ENCODE data around the gene ITSN1. TPM values are rescaled to one million over a fixed set of nuclear protein-coding genes. Genes with fewer than 3 reads are reported as not detected.

ITSN1 gene
- total and polyA plus RNA-seq, 2 experiments from 2014 or later, result 77.9 to 95.7 TPM

DNA sequence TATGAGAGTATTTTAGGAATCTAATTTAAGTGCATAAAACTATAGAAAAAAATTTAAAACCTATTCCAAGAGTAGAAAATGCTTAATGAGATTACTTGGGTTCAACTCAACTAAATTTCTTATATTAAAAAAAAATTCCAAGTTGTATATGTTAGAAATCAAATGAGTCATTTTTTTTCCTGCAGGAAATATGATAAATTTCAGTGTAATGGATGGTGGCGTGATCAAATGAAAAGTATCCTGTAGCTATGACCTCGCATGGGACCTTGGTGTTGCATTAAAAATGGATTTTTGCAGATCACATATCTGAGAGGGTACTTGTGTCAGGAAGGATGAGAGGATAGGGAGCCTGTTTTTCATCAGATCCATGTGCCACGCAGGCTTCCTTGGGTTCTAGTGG lies 255.4 kb downstream of the ITSN1 start:
- Histone ChIP-seq H3K27ac (ENCODE audit: low read depth) (no peak overlapping the region), H3K36me3 (ENCODE audit: insufficient read depth) (no peaks in the 10 kb centered on the region), H3K9me2 (ENCODE audit: insufficient read depth) (no peaks in the 10 kb centered on the region), H3K4me3 (no peak overlapping the region), H3F3A (replicated peaks; ENCODE audit: low read depth) (peaks cover 17% of the 10 kb centered on the region), H3K4me2 (no peak overlapping the region), H3K27me3 (ENCODE audit: insufficient read depth) (no peaks in the 10 kb centered on the region), H3K79me2 (replicated peaks; ENCODE audit: insufficient read depth) (no peaks in the 10 kb centered on the region), H4K20me1 (replicated peaks; ENCODE audit: insufficient read depth) (no peaks in the 10 kb centered on the region), H2AFZ (no peak overlapping the region; the same call in 1 of the 2 replicates), H3K4me1 (ENCODE audit: insufficient read depth) (peaks cover 6% of the 10 kb centered on the region)
- Mint-ChIP-seq H3K4me3 (no peak overlapping the region), H3K4me1 (peaks cover 18% of the 10 kb centered on the region), H3K36me3 (ENCODE audit: low read depth) (peaks cover 12% of the 10 kb centered on the region), H3K27ac (no peak overlapping the region), H3K9me3 (no peaks in the 10 kb centered on the region), H3K27me3 (ENCODE audit: insufficient read depth, low read depth, poor library complexity) (peaks cover 19% of the 10 kb centered on the region)
- DNase-seq (ENCODE audit: low spot score) (no peak), ATAC-seq (no peak)
- TF ChIP-seq CTCF (conservative IDR thresholded peaks at IDR 0.05; ENCODE audit: low read depth in 2 of 2) (no peak), ZNF114 (CRISPR knock-in tag; IDR thresholded peaks at IDR 0.05) (no peak), STAT1 (IDR thresholded peaks at IDR 0.05; ENCODE audit: unreplicated experiment) (no peak), CREB1 (CRISPR knock-in tag; IDR thresholded peaks at IDR 0.05; ENCODE audit: low read depth) (no peak)

DNA sequence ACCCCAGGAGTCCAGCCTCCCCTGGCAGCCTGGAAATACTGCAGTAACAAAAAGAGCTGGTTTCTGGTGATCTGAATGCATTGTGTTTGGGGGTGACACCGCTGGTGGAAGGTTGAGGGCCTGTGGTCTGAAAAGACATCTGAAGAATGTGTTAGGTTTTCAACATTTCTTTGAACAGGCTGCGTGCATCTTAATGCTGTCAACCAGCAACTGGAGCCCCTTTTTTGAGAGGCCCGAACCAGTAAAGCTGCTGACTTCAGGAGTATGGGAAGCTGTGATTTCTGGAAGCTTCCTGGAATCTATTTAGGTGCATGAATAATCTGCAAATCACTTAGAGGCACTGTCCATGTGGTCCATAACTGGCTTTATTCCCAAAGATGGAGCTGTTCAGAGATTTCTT lies 256.3 kb downstream of the ITSN1 start:
- Histone ChIP-seq H3K36me3 (ENCODE audit: insufficient read depth) (peaks cover 6% of the 10 kb centered on the region; the same call in 1 of the 2 replicates), H3K27me3 (ENCODE audit: insufficient read depth) (no peaks in the 10 kb centered on the region), H3K27ac (ENCODE audit: low read depth) (no peak overlapping the region), H3K4me1 (ENCODE audit: insufficient read depth) (peaks cover 6% of the 10 kb centered on the region), H2AFZ (no peak overlapping the region), H3F3A (replicated peaks; ENCODE audit: low read depth) (peaks cover 17% of the 10 kb centered on the region), H3K4me2 (no peak overlapping the region), H3K4me3 (no peak overlapping the region), H3K79me2 (replicated peaks; ENCODE audit: insufficient read depth) (no peaks in the 10 kb centered on the region), H3K9me2 (ENCODE audit: insufficient read depth) (no peaks in the 10 kb centered on the region), H4K20me1 (replicated peaks; ENCODE audit: insufficient read depth) (peaks cover 5% of the 10 kb centered on the region; the same call in 1 of the 2 replicates)
- Mint-ChIP-seq H3K4me3 (no peak overlapping the region), H3K36me3 (ENCODE audit: low read depth) (peaks cover 21% of the 10 kb centered on the region), H3K4me1 (peaks cover 18% of the 10 kb centered on the region), H3K9me3 (no peaks in the 10 kb centered on the region), H3K27me3 (ENCODE audit: insufficient read depth, low read depth, poor library complexity) (peaks cover 19% of the 10 kb centered on the region), H3K27ac (no peak overlapping the region)
- ATAC-seq, result no peak
- DNase-seq (ENCODE audit: low spot score), result no peak
- TF ChIP-seq EZH2 (IDR thresholded peaks at IDR 0.05; ENCODE audit: low read depth, unreplicated experiment) (no peak), POLR2AphosphoS5 (IDR thresholded peaks at IDR 0.05; ENCODE audit: low read depth) (no peak), ETS1 (IDR thresholded peaks at IDR 0.05) (no peak), JUNB (IDR thresholded peaks at IDR 0.05; ENCODE audit: unreplicated experiment) (no peak), ZNF331 (CRISPR knock-in tag; IDR thresholded peaks at IDR 0.05; ENCODE audit: low read depth) (no peak)
- TF ChIP-seq, protein P1, sequence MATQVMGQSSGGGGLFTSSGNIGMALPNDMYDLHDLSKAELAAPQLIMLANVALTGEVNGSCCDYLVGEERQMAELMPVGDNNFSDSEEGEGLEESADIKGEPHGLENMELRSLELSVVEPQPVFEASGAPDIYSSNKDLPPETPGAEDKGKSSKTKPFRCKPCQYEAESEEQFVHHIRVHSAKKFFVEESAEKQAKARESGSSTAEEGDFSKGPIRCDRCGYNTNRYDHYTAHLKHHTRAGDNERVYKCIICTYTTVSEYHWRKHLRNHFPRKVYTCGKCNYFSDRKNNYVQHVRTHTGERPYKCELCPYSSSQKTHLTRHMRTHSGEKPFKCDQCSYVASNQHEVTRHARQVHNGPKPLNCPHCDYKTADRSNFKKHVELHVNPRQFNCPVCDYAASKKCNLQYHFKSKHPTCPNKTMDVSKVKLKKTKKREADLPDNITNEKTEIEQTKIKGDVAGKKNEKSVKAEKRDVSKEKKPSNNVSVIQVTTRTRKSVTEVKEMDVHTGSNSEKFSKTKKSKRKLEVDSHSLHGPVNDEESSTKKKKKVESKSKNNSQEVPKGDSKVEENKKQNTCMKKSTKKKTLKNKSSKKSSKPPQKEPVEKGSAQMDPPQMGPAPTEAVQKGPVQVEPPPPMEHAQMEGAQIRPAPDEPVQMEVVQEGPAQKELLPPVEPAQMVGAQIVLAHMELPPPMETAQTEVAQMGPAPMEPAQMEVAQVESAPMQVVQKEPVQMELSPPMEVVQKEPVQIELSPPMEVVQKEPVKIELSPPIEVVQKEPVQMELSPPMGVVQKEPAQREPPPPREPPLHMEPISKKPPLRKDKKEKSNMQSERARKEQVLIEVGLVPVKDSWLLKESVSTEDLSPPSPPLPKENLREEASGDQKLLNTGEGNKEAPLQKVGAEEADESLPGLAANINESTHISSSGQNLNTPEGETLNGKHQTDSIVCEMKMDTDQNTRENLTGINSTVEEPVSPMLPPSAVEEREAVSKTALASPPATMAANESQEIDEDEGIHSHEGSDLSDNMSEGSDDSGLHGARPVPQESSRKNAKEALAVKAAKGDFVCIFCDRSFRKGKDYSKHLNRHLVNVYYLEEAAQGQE (IDR thresholded peaks at IDR 0.05; ENCODE audit: unreplicated experiment), result no peak
